T47D (cell line): ENCODE measurements around the gene EPHA2.
A peak's percentile ranks its signal among the peaks of the same experiment; 100 is the strongest.

ENCODE experiments used
- DNase-seq, 2 experiments: peaks; one replicate each; pipeline versions ENCODE4 v3.0.0 to v3.0.0-alpha.2; 2011 to 2012; ENCODE audit warnings: low read depth in 1 of 2, low spot score in 1 of 2
- JUND ChIP-seq: IDR thresholded peaks from 2 replicates; pipeline ENCODE4 v1.6.1; 2012; ENCODE audit warnings: low read depth
- in situ Hi-C: cut with HindIII; loops from 2 replicates; pipeline ENCODE4 v1.10.0; 2016; ENCODE audit warnings: low sequenced_read_pairs, low pct_unique_long_range_greater_than_20kb

The EPHA2 gene

GRCh38 chr1:16158025-16158424 is 2.2 kb upstream of the EPHA2 start:
- in situ Hi-C loops, result no loop called here
- no peak for DNase-seq
- TF ChIP-seq JUND, result no peak

- TF ChIP-seq JUND, result no peak
- DNase-seq, result no peak
- in situ Hi-C loops, result no loop called here
Observed at GRCh38 chr1:16156848-16157495, 1.1 kb upstream of the EPHA2 start.

GRCh38 chr1:16153999-16154673 is 1.7 kb downstream of the EPHA2 start:
- no peak for DNase-seq
- in situ Hi-C loops, result no loop called here
- TF ChIP-seq JUND, result no peak

- no peak for DNase-seq
- TF ChIP-seq JUND, result no peak
- in situ Hi-C loops, result no loop called here
Observed at GRCh38 chr1:16153096-16153998, 2.5 kb downstream of the EPHA2 start.

- TF ChIP-seq JUND, result no peak
- in situ Hi-C loops, result no loop called here
- no peak for DNase-seq
Observed at GRCh38 chr1:16152481-16153087, 3.3 kb downstream of the EPHA2 start.

GRCh38 chr1:16151995-16152384 is 3.9 kb downstream of the EPHA2 start:
- no peak for TF ChIP-seq JUND
- in situ Hi-C loops, result no loop called here
- no peak for DNase-seq

GRCh38 chr1:16151196-16151994 is 4.5 kb downstream of the EPHA2 start:
- no peak for TF ChIP-seq JUND
- in situ Hi-C loops, result no loop called here
- DNase-seq, result peak in 1 of 2 experiments; percentile 44

- no peak for TF ChIP-seq JUND
- DNase-seq, result no peak
- in situ Hi-C loops, result no loop called here
Observed at GRCh38 chr1:16150508-16150907, 5.4 kb downstream of the EPHA2 start.

- in situ Hi-C loops, result no loop called here
- TF ChIP-seq JUND, result no peak
- DNase-seq, result no peak
Observed at GRCh38 chr1:16149702-16150488, 6.0 kb downstream of the EPHA2 start.

- no peak for TF ChIP-seq JUND
- DNase-seq, result no peak
- in situ Hi-C loops, result no loop called here
Observed at GRCh38 chr1:16149146-16149545, 6.7 kb downstream of the EPHA2 start.
